Endothelial cell (in vitro differentiated cells): ENCODE measurements around the gene NLRX1. TPM values are rescaled to one million over a fixed set of nuclear protein-coding genes. Genes with fewer than 3 reads are reported as not detected.

Experiments used
- DNase-seq: peaks from one replicate; pipeline ENCODE4 v3.0.0; 2021; ENCODE audit warnings: low spot score
- H3K27ac Mint-ChIP-seq: one replicate; pipeline ENCODE4 v1.8.0; 2021; ENCODE audit warnings: mixed read lengths, inconsistent platforms; ENCODE audit not compliant: unreplicated experiment
- H3K27me3 Mint-ChIP-seq: one replicate; pipeline ENCODE4 v1.8.0; 2021; ENCODE audit warnings: mild to moderate bottlenecking, moderate library complexity, mixed read lengths, inconsistent platforms; ENCODE audit not compliant: unreplicated experiment
- H3K36me3 Mint-ChIP-seq: one replicate; pipeline ENCODE4 v1.8.0; 2021; ENCODE audit warnings: mild to moderate bottlenecking, low read depth, mixed read lengths, inconsistent platforms; ENCODE audit not compliant: unreplicated experiment
- H3K4me1 Mint-ChIP-seq: one replicate; pipeline ENCODE4 v1.8.0; 2021; ENCODE audit warnings: mild to moderate bottlenecking, mixed read lengths, inconsistent platforms; ENCODE audit not compliant: unreplicated experiment
- H3K4me3 Mint-ChIP-seq: one replicate; pipeline ENCODE4 v1.8.0; 2021; ENCODE audit warnings: mild to moderate bottlenecking, mixed read lengths, inconsistent platforms; ENCODE audit not compliant: unreplicated experiment
- H3K9me3 Mint-ChIP-seq: one replicate; pipeline ENCODE4 v1.8.0; 2021; ENCODE audit warnings: mixed read lengths, inconsistent platforms; ENCODE audit not compliant: unreplicated experiment
- CTCF ChIP-seq: fragments of 200-600 bp; sonication (generic); IDR thresholded peaks from one replicate; pipeline ENCODE4 v1.5.0; 2021; ENCODE audit warnings: antibody characterized with exemption; ENCODE audit not compliant: unreplicated experiment
- total RNA-seq: library from RNA; stranded (reverse); fragmentation: NEBNext Ultra II Directional; extraction: Animal tissue kit (Norgen Biotek cat#: 25700); gene quantifications from one replicate; pipeline ENCODE4 v1.2.1, GENCODE V29; 2021; ENCODE audit not compliant: unreplicated experiment

NLRX1 gene
- total RNA-seq, 1 donor from 2014 or later: 12.3 TPM

DNA sequence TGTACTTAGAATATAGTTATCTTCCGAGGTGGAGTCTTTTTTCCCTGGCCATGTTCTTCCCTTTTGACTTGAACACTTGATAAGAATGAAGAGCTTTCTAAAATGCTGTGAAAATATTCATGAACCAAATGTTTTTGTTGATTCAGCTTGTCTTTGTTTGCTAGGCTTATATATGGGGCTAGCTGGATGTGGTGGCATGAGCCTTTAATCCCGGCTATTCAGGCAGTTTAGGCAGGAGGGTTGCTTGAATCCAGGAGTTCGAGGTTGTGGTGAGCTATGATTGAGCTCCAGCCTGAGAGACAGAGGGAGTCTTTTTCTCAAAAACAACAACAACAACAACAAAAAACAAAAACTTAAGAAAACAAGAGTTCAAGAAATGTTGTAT, 60.8 kb downstream of the NLRX1 start:
- Mint-ChIP-seq H3K4me1 (peaks cover 2% of the 10 kb centered on the region), H3K9me3 (no peaks in the 10 kb centered on the region), H3K27me3 (no peaks in the 10 kb centered on the region), H3K4me3 (no peak overlapping the region), H3K27ac (no peak overlapping the region), H3K36me3 (no peaks in the 10 kb centered on the region)
- TF ChIP-seq CTCF: no peak
- no peak for DNase-seq

- no peaks in the 10 kb centered on the region for H3K27me3 Mint-ChIP-seq
- no peak for DNase-seq
- no peaks in the 10 kb centered on the region for H3K36me3 Mint-ChIP-seq
- H3K9me3 Mint-ChIP-seq: no peaks in the 10 kb centered on the region
- H3K27ac Mint-ChIP-seq: no peak overlapping the region
- TF ChIP-seq CTCF: no peak
- H3K4me3 Mint-ChIP-seq: no peak overlapping the region
- H3K4me1 Mint-ChIP-seq: peaks cover 2% of the 10 kb centered on the region
These were observed 61.2 kb downstream of the NLRX1 start for GRCh38 chr11:119229741-119230140.

Other genes with a start within 250 kb of the NLRX1 start
- 16.5 TPM for gene BCL9L, start 242.8 kb upstream of the NLRX1 start, total RNA-seq
- not detected for gene UPK2, start 212.4 kb upstream of the NLRX1 start, total RNA-seq
- gene FOXR1, start 197.0 kb upstream of the NLRX1 start, total RNA-seq: not detected
- 34.7 TPM for gene CENATAC, start 170.6 kb upstream of the NLRX1 start, total RNA-seq
- 1,293 TPM for gene RPS25, start 150.4 kb upstream of the NLRX1 start, total RNA-seq
- 60.4 TPM for gene TRAPPC4, start 150.0 kb upstream of the NLRX1 start, total RNA-seq
- gene SLC37A4, start 137.8 kb upstream of the NLRX1 start, total RNA-seq: 21.9 TPM
- 243 TPM for gene HYOU1, start 111.5 kb upstream of the NLRX1 start, total RNA-seq
- 32.7 TPM for gene VPS11, start 100.9 kb upstream of the NLRX1 start, total RNA-seq
- gene HMBS, start 83.8 kb upstream of the NLRX1 start, total RNA-seq: 13.6 TPM
- gene DPAGT1, start 66.9 kb upstream of the NLRX1 start, total RNA-seq: 53.2 TPM
- 11.7 TPM for gene C2CD2L, start 61.4 kb upstream of the NLRX1 start, total RNA-seq
- 33.6 TPM for gene HINFP, start 47.1 kb upstream of the NLRX1 start, total RNA-seq
- 0.10 TPM for gene ABCG4, start 19.7 kb upstream of the NLRX1 start, total RNA-seq
- not detected for gene NHERF4, start 16.8 kb downstream of the NLRX1 start, total RNA-seq
- 47.5 TPM for gene CBL, start 37.6 kb downstream of the NLRX1 start, total RNA-seq
- gene MCAM, start 148.4 kb downstream of the NLRX1 start, total RNA-seq: 78.3 TPM
- gene RNF26, start 165.8 kb downstream of the NLRX1 start, total RNA-seq: 31.5 TPM
- gene C1QTNF5, start 172.2 kb downstream of the NLRX1 start, total RNA-seq: 26.0 TPM
- 0.13 TPM for gene MFRP, start 178.0 kb downstream of the NLRX1 start, total RNA-seq
- gene USP2, start 213.0 kb downstream of the NLRX1 start, total RNA-seq: 1.5 TPM